GM18508 (cell line): Measurements from ENCODE around the gene ABLIM2.

Experiments used
- ATAC-seq: cut with Tn5 transposase; IDR thresholded peaks from one replicate; pipeline ENCODE4 v1.9.1; 2021; ENCODE audit warnings: moderate number of reproducible peaks; ENCODE audit not compliant: insufficient read depth, unreplicated experiment

Gene ABLIM2

GRCh38 chr4:8158710-8159536 lies at the start of gene ABLIM2:
Gene ABLIM2 (minus strand): TSS chr4:8158813. CDS start chr4:8158689, 124 bp downstream.
- peak; percentile 95 for ATAC-seq

- no peak for ATAC-seq
Measured at GRCh38 chr4:8207314-8207713, 48.7 kb upstream of the ABLIM2 start.

DNA sequence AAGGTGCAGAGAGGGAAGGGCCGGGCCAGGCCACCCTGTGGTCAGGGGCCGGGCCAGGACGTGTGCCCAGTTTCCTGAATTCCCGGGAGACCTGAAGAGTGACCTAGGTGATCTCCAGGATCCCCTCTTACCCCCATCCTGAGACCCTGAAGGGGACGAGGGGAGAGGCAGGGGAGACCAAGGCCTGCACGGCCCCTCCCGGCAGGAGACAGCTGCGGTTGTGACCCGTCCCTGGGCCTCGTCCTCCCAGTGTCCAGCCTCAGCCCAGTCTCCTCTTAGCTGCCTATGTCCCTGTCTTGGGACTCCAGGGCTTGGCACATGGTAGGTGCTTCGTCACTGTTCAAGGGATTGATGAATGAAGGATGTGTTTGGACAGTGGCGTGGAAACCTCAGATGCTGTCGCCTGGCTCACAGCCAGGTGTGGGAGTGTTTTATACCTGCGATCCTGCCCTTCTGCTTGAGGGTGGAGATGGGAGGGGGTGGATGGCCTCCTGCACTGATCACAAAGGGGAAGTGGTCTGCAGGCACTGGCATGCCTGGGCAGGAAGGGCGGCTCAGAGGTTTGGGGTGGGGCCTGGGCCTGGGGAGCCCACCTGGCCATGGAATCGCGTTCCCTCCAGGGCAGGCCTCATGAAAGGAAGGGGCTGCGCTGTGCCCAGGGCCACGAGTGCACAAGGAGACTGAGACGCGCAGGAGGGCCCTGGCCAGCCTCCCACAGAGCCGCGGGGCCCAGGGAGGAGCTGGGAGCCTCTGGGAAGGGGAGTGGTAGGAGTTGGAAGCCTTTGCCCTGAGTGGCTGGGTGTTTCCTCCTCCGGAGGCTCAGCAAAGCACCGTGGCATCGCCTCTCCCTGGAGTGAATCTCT lies 47.4 kb upstream of the ABLIM2 start:
- no peak for ATAC-seq

GRCh38 chr4:8205241-8205707 lies 46.7 kb upstream of the ABLIM2 start:
- ATAC-seq, result no peak

GRCh38 chr4:8204576-8205227 lies 46.1 kb upstream of the ABLIM2 start:
- no peak for ATAC-seq

GRCh38 chr4:8203817-8204216 lies 45.2 kb upstream of the ABLIM2 start:
- no peak for ATAC-seq

- no peak for ATAC-seq
Measured at GRCh38 chr4:8203052-8203401, 44.4 kb upstream of the ABLIM2 start.

- no peak for ATAC-seq
Measured at GRCh38 chr4:8202108-8203051, 43.8 kb upstream of the ABLIM2 start.

DNA sequence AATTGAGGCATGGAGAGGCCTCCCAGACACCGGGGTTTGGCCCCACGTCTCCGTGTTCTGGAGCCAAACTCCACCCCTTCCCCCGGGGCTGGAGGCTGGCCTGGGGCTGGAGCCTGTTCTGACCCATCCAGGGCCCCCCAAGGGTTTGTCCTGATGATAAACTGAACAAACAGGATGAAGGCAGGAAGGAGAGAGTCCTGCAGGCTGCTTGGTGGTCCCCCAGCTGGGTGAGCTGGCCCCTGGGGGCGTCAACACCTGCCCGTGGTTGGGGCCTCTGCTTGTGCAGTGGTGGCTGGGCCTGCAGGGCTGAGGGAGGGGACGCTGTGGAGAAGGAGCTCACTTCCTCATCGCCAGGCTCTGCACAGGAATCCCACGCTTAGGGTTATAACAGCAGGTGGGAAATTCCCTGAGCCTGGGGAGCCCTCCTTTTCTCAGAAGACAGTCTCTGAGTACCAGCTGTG lies 42.7 kb upstream of the ABLIM2 start:
- peak; percentile 29 for ATAC-seq

- no peak for ATAC-seq
Measured at GRCh38 chr4:8200302-8200975, 41.8 kb upstream of the ABLIM2 start.

DNA sequence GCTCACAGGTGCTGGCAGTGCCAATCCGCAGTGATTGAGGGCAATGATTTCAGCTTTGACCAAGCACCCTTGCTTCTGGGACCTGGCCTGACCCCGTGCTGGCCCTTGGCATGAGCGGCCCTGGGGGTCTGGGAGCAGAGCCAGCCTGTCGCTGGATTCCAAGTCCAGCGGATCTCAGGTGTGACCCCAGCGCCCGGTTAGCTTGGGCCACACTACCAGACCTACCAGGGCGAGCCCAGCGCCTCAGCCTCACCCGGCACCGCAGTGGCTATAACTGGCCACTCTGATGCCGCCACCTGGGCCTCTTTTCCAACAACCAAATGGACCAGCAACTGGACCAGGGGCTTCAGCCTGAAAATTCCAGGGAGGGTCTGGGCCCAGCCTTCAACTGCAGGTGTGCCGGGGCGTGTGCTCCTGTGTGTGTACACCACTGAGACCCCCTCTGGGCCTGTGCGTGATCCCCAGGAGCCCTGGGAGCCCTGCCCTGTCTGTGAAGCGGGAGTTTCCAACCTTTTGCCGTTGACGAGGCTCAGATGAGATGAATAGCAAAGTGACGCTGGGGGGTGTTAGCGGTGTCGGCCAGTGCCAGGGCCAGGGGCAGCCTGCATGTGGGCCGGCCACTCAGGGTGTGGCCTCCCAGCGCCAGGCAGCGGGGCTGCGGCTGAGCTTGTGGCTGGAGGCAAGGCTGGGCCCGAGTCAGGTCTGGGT lies 41.1 kb upstream of the ABLIM2 start:
- ATAC-seq, result no peak

- peak; percentile 59 for ATAC-seq
Measured at GRCh38 chr4:8198906-8199593, 40.4 kb upstream of the ABLIM2 start, which contains the start of gene SH3TC1. Gene SH3TC1 (plus strand): TSS chr4:8199290. CDS start chr4:8205195, 5,905 bp downstream.

DNA sequence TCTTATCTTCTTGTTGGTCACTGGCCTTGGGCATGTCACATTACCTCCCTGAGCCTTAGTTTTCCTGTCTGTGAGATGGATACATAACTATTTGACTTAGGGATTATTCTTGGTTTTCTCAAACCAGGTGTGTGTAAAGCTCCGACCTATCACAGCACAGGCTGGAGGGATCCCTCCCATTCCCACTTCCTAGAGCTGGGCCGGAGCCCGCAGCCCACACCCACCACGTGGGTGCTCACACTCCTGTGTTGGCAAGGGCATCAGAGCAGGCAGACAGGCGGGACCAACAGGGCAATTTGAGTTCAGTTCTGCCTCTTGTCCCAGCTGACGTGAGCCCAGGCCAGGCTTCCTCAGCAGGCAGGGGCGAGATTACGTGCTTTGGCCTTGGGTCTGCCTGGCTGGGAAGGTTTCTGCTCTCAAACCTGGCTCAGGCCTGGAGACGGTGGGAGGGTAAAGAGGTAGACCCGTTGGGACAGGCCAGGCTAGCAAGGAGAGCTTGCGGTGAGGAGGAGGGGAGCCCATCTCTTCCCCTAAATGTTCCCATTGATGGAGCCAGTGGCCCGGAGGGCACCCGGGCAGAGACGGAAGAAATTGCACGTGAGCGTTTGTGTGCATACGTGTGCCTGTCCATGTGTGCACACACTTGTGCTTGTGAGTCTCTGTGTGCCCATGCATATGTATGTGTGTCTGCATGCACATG lies 39.7 kb upstream of the ABLIM2 start:
- ATAC-seq, result peak; percentile 1

- ATAC-seq, result no peak
Measured at GRCh38 chr4:8197521-8197920, 38.9 kb upstream of the ABLIM2 start.

DNA sequence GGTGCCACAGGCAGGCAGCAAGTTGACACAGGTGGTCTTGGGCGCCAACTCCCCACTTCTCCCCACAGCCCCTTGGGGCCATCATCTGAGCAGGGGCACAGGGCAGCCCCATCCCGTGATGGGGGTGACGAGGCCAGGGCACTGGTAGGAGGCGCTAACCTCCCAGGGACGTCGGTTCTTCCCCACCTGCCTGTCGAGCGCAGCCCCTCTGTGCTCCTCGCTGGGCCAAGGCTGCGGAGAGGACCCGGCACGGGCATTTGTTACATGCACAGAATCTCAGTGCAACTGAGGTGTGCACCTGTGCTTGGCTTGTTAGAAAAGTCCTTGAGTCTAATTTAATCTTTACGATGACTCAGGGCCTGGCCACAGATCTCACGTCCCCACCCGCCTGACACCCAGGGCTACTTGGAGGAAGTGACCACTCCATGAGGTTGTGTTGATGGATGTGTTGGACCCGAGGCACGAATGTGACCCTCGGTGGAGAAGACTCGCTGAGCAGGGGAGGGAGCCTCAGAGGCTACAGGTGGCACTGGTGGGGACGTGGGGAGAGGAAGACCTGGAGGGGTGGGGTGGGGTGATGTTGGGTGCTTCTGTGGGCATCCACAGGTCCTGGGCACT lies 37.3 kb upstream of the ABLIM2 start:
- ATAC-seq, result no peak

GRCh38 chr4:8195431-8195830 lies 36.8 kb upstream of the ABLIM2 start:
- no peak for ATAC-seq
